Fibroblast of villous mesenchyme (primary cell): ENCODE results near the gene FGF1. TPM values are rescaled to one million over a fixed set of nuclear protein-coding genes. Genes with fewer than 3 reads are reported as not detected.

Experiments used
- DNase-seq: peaks from one replicate; pipeline ENCODE4 v3.0.0-alpha.2; 2010; ENCODE audit warnings: low read depth
- H3K4me3 ChIP-seq: 2 replicates; pipeline ENCODE4 v1.5.1; 2011; ENCODE audit warnings: low read depth, mild to moderate bottlenecking, low read length
- CTCF ChIP-seq: IDR thresholded peaks from 2 replicates; pipeline ENCODE4 v1.5.1; 2012; ENCODE audit warnings: low read depth, mild to moderate bottlenecking, low read length; ENCODE audit not compliant: insufficient read depth
- total RNA-seq: library from RNA; depleted of rRNA; stranded (reverse); fragments of >200 nt; gene quantifications from 2 replicates; pipeline ENCODE4 v1.2.3, GENCODE V29; 2012

The FGF1 gene
- total RNA-seq, 1 donor: 16.0 TPM

GRCh38 chr5:142602720-142603245 is 83.1 kb downstream of the FGF1 start:
- DNase-seq: no peak
- no peak overlapping the region for H3K4me3 ChIP-seq
- TF ChIP-seq CTCF: no peak

- peak; percentile 31 for TF ChIP-seq CTCF
- no peak for DNase-seq
Measured at GRCh38 chr5:142601432-142601831, 84.5 kb downstream of the FGF1 start.

GRCh38 chr5:142600611-142601358 is 85.1 kb downstream of the FGF1 start:
- peak; percentile 83 for DNase-seq
- TF ChIP-seq CTCF: no peak
- H3K4me3 ChIP-seq: peak overlapping the region; percentile 31

More at GRCh38 chr5:142601432-142601831, 84.5 kb downstream of the FGF1 start:
- H3K4me3 ChIP-seq: no peak overlapping the region

DNA sequence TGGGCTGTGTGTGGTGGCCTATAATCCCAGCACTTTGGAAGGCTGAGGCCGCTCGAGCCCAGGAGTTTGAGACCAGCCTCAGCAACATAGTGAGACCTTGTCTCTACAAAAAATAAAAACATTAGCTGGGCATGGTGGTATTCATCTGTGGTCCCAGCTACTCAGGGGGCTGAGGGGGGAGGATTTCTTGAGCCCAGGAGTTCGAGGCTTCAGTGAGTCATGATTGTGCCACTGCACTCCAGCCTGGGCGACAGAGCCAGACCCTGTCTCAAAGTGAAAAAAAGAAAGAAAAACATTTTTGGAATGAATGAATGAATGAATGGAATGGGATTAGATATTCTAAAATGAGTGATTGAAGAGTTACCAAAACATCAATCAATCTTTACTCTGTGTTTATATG is 85.8 kb downstream of the FGF1 start:
- DNase-seq: no peak
- no peak for TF ChIP-seq CTCF
- H3K4me3 ChIP-seq: no peak overlapping the region

GRCh38 chr5:142598338-142598700 is 87.6 kb downstream of the FGF1 start:
- no peak overlapping the region for H3K4me3 ChIP-seq
- TF ChIP-seq CTCF: no peak
- DNase-seq: no peak

- no peak for TF ChIP-seq CTCF
- peak; percentile 75 for DNase-seq
- no peak overlapping the region for H3K4me3 ChIP-seq
Measured at GRCh38 chr5:142597546-142598337, 88.1 kb downstream of the FGF1 start.
